22Rv1 (cell line): ENCODE measurements around the gene RSPH9.

Source experiments
- H3K27ac ChIP-seq: fragments of 450-650 bp; 2 replicates; pipeline ENCODE4 v1.5.1; 2017
- ZFX ChIP-seq: fragments of 450-650 bp; IDR thresholded peaks from 2 replicates; pipeline ENCODE4 v1.6.1; 2017; ENCODE audit warnings: antibody characterized with exemption, borderline replicate concordance
- TF ChIP-seq, protein P1 (sequence below): fragments of 450-650 bp; IDR thresholded peaks from 2 replicates; pipeline ENCODE4 v1.5.1; 2017; ENCODE audit warnings: mild to moderate bottlenecking

The RSPH9 gene

DNA sequence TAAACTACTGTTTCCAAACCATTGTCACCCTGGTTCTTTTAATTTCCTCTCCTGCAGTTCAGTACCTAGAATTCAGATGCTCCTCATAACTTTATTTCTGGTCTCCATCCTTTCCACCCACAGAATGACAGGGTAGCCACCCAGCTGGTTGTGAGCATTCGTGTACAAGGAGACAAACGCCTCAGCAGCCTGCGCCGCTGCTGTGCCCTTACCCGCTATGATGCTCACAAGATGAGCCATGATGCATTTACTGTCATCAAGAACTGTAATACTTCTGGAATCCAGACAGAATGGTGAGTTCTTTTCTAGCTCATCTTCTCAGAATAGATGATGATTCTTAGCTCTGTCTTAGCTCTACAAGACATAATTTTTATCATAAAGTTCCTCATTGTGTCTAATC is 34.4 kb upstream of the RSPH9 start:
- H3K27ac ChIP-seq: no peak overlapping the region
- TF ChIP-seq, protein P1, sequence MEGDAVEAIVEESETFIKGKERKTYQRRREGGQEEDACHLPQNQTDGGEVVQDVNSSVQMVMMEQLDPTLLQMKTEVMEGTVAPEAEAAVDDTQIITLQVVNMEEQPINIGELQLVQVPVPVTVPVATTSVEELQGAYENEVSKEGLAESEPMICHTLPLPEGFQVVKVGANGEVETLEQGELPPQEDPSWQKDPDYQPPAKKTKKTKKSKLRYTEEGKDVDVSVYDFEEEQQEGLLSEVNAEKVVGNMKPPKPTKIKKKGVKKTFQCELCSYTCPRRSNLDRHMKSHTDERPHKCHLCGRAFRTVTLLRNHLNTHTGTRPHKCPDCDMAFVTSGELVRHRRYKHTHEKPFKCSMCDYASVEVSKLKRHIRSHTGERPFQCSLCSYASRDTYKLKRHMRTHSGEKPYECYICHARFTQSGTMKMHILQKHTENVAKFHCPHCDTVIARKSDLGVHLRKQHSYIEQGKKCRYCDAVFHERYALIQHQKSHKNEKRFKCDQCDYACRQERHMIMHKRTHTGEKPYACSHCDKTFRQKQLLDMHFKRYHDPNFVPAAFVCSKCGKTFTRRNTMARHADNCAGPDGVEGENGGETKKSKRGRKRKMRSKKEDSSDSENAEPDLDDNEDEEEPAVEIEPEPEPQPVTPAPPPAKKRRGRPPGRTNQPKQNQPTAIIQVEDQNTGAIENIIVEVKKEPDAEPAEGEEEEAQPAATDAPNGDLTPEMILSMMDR: no peak
- TF ChIP-seq ZFX: no peak

DNA sequence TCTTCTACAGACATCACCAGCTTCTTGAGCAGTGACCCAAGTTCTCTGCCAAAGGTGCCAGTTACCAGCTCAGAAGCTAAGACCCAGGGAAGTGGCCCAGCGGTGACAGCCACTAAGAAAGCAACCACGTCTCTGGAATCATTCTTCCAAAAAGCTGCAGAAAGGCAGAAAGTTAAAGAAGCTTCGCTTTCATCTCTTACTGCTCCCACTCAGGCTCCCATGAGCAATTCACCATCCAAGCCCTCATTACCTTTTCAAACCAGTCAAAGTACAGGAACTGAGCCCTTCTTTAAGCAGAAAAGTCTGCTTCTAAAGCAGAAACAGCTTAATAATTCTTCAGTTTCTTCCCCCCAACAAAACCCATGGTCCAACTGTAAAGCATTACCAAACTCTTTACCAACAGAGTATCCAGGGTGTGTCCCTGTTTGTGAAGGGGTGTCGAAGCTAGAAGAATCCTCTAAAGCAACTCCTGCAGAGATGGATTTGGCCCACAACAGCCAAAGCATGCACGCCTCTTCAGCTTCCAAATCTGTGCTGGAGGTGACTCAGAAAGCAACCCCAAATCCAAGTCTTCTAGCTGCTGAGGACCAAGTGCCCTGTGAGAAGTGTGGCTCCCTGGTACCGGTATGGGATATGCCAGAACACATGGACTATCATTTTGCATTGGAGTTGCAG is 31.0 kb upstream of the RSPH9 start:
- peak overlapping the region; percentile 7; the same call in 1 of the 2 replicates for H3K27ac ChIP-seq
- TF ChIP-seq ZFX: no peak
- TF ChIP-seq, protein P1: no peak

DNA sequence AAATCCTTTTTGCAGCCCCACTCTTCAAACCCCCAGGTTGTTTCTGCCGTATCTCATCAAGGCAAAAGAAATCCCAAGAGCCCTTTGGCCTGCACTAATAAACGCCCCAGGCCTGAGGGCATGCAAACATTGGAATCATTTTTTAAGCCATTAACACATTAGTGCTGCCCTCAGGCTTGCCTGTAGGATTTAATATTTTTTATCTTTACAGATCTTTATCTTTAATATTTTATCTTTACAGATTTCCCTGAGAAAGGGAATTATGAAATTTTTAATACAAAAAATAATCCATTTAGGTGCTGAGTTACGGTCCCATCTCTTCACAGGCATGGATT is 30.5 kb upstream of the RSPH9 start:
- TF ChIP-seq ZFX: no peak
- TF ChIP-seq, protein P1: no peak
- peak overlapping the region; percentile 7; the same call in 1 of the 2 replicates for H3K27ac ChIP-seq

DNA sequence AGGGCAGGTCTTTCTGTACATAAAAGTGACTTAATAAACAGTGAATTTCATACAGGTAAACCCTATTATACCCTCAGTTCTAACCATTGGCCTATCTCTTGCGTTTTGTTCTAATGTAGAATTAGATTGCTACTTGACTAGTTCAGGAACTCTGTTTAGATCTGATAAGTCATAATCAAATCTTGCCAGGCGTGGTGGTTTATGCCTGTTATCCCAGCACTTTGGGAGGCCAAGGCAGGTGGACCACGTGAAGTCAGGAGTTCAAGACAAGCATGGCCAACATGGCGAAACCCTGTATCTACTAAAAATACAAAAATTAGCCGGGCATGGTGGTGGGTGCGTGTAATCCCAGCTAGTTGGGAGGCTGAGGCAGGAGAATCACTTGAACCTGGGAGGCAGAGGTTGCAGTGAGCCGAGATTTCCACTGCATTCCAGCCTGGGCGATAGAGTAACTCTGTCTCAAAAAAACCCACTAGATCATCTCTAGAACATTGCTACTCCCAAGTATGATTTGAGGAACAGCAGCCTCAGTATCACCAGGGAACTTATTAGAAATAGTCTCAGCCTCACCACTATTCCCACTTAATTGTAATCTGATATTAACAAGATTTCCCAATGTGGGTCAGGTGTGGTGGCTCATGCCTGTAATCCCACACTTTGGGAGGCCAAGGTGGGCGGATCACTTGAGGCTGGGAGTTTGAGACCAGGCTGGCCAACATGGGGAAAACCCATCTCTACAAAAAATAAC is 27.9 kb upstream of the RSPH9 start:
- TF ChIP-seq, protein P1: no peak
- TF ChIP-seq ZFX: no peak

DNA sequence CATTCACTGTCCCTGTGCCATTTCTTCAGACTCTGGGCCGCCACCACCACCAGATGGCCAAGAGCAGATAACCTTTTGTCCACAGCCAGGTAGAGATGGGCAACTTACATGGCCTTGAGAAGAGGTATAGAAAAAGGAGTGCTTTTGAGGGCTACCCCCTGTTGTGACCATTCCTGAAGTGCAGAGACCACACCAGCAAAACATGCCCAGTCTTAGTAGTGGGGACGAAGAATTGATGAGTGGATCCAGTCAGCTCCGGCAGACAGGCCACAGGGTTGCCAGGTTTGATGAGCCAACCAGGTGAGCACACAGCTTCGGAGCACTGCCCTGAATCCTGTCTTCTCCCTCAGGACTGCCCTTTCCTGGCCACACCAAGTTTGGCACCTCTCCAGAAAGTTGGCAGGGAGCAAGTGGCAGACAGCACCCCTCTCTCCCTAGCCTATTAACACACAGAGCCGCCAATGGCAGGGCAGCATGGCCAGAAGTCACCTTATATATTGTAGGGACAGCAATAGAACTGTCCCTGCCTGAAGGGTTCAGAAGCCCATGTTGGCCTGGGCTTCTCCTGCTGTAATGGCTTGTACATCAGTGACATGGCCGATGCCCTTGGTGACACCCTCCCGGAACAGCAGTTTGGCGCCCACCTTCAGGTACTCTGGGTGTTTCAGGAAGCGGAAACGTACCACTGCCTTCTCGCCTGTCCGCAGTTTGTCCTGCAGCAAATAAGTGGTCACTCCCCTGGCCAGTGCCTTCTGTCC is 23.6 kb upstream of the RSPH9 start:
- TF ChIP-seq, protein P1: no peak
- TF ChIP-seq ZFX: no peak
- no peak overlapping the region for H3K27ac ChIP-seq

More for the DNA sequence above, 27.9 kb upstream of the RSPH9 start:
- H3K27ac ChIP-seq: peak overlapping the region; percentile 23; the same call in 1 of the 2 replicates

DNA sequence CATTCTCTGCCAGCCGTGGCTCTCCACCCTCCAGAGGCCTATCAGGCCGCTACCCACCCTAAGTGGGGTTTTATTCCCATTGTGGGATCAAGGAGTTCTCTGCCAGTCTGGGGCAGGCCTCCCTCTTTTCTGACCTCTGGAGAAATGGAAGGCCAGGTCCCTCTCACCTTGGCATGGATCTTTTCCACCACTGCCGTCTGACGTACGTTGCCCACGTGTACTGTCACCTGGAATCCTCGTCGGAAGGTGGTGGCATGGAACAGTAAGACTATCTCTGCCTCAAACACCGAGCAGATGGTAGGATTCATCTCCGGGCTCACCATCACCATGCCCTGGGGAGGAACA is 23.0 kb upstream of the RSPH9 start:
- no peak overlapping the region for H3K27ac ChIP-seq
- TF ChIP-seq, protein P1: no peak
- TF ChIP-seq ZFX: no peak
